NOMO-1 treated with dmso at 0.1 percent for 144 hours (cell line): ENCODE results near the gene TEX11.
"Not testable (repeated sequence)": the region's sequence is repeated elsewhere in the genome, so short reads cannot be mapped to it uniquely, and the experiment has no call there.

Experiments
- DNase-seq: peaks from one replicate; lab custom pipeline; 2025; ENCODE audit not compliant: unreplicated experiment; lab: John Stamatoyannopoulos, UW

The TEX11 gene

DNA sequence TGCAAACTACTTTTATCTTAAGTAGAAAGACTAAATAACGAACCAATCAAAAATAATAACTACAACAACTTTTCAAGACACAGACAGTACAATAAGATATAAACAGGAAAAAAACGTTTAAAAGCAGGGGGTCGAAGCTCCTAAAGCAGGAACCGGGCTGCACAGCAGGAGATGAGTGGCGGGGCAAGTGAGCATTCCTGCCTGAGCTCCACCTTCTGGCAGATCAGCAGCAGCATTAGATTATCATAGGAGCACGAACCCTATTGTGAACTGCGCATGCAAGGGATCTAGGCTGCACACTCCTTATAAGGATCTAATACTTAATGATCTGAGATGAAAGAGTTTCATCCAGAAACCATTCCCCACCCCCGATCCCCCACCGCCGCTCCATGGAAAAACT is 146.2 kb downstream of the TEX11 start:
- no peak for DNase-seq

DNA sequence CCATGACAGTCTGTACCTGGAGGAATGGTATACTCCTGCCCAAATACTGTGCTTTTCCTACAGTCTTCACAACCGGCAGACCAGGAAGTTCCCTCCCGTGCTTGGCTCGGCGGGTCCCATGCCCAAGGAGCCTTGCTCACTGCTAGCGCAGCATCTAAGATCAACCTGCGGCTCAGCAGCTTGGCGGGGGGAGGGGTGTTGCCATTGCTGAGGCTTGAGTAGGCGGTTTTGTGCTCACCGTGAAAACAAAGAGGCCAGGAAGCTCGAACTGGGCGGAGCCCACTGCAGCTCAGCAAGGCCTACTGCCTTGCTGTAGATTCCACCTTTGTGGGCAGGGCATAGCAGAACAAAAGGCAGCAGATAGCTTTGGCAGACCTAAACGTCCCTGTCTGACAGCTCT is 152.7 kb downstream of the TEX11 start:
- no peak for DNase-seq

DNA sequence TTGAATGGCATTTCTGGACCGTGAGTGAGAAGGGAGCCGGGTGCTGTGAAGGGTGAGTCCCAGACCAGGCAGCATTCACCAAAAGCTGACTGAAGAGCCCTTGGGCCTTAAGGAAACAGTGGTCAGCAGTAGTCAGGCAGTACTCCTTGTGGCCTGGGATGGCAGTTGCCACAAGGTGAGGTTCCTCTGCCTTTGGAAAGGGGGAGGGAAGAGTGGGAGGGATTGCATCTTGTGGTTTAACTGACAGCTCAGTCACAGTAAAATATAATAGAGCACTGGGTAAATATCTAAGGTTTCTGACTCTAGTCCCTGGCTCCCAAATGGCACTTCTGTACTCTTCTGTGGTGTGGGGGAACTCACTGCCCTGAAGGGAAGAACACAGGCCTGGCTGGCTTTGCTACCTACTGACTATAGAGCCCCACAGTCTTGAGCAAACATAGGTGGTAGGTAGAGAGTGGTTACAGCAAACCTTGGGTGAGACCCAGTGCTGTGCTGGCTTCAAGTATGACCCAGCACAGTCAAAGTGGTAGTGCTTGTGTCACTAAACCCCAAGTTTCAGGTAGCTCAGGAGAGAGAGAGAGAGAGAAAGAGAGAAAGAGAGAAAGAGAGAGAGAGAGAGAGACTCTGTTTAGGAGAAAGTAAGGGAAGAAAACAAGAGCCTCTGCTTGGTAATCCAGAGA is 154.2 kb downstream of the TEX11 start:
- no peak for DNase-seq

DNA sequence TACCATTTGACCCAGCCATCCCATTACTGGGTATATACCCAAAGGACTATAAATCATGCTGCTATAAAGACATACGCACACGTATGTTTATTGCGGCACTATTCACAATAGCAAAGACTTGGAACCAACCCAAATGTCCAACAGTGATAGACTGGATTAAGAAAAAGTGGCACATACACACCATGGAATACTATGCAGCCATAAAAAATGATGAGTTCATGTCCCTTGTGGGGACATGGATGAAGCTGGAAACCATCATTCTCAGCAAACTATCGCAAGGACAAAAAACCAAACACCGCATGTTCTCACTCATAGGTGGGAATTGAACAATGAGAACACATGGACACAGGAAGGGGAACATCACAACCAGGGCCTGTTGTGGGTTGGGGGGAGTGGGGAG is 174.7 kb downstream of the TEX11 start:
- not testable (repeated sequence) for DNase-seq

DNA sequence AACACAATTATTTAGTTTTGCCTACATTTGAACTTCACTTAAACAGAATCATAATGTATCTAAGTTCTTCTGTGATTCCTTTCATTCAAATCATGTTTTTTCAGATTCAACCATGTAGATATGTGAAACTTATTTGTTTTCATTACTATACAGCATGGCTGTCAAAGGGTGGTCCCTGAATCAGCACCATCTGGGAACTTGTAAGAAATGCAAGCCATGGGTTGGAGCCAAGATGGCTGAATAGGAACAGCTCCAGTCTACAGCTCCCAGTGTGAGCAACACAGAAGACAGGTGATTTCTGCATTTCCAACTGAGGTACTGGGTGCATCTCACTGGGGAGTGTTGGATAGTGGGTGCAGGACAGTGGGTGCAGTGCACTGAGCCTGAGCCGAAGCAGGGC is 180.6 kb downstream of the TEX11 start:
- DNase-seq, result not testable (repeated sequence)

DNA sequence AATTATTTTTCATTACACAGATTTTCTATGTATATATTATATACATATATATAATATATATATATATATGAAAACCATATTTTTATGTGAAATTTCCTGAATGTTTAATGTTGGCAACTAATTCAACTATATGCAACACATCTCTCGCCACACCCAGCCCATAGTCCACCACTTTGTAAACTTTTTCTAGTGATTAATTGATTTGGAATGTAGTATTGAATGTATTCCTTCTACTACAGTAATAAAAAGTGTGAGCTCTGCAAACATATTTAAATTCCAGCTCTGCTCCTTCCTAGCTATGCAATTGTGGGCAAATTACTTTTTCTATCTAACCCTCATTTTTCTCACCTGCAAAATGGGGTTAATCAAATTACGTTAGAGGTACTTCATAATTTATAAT is 187.8 kb downstream of the TEX11 start:
- no peak for DNase-seq

DNA sequence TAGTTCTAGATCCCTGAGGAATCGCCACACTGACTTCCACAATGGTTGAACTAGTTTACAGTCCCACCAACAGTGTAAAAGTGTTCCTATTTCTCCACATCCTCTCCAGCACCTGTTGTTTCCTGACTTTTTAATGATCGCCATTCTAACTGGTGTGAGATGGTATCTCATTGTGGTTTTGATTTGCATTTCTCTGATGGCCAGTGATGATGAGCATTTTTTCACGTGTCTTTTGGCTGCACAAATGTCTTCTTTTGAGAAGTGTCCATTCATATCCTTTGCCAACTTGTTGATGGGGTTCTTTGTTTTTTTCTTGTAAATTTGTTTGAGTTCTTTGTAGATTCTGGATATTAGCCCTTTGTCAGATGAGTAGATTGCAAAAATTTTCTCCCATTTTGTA is 197.2 kb downstream of the TEX11 start:
- not testable (repeated sequence) for DNase-seq

DNA sequence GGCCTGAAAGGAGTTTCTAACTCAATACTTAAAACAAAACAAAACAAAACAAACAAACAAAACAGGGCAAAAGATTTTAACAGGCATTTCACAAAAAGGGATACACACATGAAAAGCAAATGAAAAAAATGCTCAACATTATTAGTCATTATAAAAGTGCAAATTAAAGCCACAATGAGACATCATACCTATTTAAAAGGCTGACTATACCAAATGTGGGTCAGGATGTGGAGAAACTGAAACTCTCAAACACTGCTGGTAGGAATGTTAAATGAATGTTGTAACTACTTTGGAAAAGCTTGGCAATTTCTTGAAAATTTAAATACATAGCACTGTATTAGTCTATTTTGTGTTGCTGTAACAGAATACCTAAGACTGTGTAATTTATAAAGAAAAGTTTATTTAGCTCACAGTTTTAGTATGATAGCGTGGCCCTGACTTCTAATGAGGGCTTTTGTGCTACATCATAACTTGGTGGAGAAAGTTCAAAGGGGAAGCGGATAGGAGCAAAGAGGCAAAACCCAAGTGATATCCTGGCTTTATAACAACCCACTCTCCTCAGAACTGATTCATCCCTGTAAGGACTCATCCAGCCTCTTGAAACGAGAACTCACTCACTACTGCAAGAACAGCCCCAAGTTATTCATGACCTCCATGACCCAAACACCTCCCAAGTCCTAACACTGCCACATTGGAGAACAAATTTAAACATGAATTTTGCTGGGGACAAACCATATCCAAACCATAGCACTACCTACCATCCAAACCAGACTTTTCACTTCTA is 214.0 kb downstream of the TEX11 start:
- DNase-seq, result no peak

DNA sequence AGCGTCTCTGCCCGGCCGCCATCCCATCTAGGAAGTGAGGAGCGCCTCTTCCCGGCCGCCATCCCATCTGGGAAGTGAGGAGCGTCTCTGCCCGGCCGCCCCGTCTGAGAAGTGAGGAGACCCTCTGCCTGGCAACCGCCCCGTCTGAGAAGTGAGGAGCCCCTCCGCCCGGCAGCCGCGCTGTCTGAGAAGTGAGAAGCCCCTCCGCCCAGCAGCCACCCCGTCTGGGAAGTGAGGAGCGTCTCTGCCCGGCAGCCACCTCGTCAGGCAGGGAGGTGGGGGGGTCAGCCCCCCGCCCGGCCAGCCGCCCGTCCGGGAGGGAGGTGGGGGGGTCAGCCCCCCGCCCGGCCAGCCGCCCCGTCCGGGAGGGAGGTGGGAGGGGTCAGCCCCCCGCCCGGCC is 229.1 kb downstream of the TEX11 start:
- DNase-seq, result not testable (repeated sequence)

DNA sequence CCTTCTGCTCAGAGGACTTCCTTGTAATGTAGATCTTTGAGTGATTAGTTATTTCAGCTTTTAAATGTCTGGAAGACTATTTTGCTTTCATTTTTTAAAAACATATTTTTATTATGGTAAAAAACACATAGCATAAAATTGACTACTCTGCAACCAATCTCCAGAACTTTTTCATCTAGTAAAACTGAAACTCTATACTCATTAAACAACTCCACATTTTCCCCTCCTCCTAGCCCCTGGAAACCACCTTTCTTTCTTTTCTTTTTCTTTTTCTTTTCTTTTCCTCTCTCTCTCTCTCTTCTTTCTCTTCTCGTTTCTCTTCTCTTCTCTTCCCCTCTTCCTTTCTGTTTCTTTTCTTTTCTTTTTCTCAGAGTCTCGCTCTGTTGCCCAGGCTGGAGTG is 233.2 kb downstream of the TEX11 start:
- no peak for DNase-seq

DNA sequence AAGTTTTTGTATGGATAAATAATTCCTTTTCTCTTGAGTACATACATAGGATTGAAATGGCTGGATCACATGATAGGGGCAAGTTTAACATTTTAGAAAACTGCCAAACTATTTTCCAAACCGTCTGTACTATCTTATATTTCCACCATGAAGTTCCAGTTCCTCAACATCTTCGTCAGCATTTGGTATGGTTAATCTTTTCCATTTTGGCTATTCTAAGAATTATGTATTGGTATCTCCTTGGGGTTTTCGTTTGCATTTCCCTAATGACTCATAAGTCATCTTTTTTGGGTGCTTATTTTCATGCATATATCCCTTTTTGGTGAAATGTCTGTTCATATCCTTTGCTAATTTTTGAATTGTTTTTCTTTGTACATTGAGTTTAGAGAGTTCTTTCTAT is 236.2 kb downstream of the TEX11 start:
- no peak for DNase-seq

DNA sequence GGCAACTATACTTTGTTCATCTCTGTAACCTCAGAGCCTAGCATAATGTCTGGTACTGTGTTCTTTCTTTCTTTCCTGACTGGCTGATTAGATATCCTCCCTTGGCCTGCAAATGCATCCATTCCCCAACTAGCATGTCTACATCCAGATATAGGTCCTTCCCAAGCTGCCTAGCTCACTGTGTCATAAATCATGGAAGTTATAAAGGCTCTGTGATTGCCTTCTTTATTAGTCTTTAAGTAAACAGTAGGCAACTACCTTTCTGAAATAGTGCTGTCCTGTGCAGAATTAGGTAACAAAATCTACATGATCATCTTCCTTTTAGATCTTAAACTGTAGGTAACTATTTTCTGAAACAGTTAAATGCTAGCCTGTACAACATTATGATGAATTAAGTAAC is 239.4 kb downstream of the TEX11 start:
- no peak for DNase-seq

DNA sequence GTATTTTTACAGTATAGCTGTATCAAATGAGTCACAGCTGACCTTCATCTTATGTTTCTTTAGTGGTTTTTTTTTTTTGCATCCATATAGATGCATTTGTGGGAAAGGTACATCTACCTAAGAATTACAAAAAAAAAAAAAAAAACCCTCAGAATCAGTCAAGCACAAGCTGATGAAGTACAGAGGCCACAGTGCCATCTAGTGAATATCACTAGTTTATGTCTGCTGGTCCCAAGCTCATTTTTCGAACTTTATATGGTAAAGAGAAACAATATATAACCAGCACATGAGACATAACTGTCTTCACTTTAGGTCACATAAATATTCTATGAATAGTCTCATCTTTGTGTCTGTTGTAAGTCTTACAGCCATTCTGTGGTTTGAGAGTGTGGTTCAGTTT is 243.8 kb downstream of the TEX11 start:
- DNase-seq, result no peak

DNA sequence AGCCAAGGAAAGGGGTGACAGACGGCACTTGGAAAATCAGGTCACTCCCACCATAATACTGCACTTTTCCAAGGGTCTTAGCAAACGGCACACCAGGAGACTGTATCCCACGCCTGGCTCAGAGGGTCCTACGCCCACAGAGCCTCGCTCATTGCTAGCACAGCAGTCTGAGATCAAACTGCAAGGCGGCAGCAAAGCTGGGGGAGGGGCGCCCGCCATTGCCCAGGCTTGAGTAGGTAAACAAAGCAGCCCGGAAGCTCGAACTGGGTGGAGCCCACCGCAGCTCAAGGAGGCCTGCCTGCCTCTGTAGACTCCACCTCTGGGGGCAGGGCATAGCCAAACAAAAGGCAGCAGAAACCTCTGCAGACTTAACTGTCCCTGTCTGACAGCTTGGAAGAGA is 247.4 kb downstream of the TEX11 start:
- not testable (repeated sequence) for DNase-seq

DNA sequence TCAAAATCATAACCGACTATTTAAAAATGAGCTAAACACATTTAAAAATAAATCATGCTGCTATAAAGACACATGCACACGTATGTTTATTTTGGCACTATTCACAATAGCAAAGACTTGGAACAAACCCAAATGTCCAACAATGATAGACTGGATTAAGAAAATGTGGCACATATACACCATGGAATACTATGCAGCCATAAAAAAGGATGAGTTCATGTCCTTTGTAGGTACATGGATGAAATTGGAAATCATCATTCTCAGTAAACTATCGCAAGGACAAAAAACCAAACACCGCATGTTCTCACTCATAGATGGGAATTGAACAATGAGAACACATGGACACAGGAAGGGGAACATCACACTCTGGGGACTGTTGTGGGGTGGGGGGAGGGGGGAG is 251.0 kb downstream of the TEX11 start:
- not testable (repeated sequence) for DNase-seq

DNA sequence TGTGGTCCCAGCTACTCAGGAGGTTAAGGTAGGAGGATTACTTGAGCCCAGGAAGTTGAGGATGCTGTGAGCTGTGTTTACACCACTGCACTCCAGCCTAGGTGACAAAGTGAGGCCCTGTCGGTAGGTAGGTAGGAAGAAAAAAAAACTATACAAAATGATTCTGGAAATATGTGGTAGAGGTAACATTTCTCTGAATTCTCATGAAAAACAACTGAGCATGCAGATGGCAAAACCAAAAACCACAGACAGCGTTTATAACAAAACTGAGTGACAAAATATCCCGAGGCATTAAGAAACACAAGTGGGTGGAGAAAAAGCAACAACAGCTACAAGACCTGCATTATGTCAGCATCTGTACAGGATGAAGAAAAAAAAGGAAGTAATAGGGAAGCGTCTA is 252.2 kb downstream of the TEX11 start:
- no peak for DNase-seq

DNA sequence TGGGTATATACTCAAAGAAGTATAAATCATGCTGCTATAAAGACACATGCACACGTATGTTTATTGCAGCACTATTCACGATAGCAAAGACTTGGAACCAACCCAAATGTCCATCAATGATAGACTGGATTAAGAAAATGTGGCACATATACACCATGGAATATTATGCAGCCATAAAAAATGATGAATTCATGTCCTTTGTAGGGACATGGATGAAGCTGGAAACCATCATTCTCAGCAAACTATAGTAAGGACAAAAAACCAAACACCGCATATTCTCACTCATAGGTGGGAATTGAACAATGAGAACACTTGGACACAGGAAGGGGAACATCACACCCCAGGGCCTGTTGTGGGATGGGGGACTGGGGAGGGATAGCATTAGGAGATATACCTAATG is 260.6 kb downstream of the TEX11 start:
- not testable (repeated sequence) for DNase-seq

DNA sequence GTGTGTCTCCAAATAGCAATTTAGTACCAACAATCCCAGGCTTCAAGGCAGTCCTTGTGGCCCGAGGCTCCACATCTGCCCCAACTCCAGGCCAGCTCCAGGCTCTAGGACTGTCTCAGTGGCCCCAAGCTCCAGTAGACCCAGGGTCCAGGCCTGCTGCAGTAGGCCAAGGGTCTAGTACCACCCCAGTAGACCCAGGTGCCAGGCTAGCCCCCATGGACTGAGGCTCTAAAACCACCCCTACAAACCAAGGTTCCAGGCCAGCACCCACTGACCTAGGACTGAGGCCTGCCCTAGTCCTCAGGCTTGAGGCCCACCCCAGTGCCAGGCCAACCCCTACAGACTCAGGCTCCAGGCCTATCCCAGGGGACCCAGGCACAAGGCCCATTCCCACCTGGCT is 272.3 kb downstream of the TEX11 start:
- DNase-seq, result no peak

DNA sequence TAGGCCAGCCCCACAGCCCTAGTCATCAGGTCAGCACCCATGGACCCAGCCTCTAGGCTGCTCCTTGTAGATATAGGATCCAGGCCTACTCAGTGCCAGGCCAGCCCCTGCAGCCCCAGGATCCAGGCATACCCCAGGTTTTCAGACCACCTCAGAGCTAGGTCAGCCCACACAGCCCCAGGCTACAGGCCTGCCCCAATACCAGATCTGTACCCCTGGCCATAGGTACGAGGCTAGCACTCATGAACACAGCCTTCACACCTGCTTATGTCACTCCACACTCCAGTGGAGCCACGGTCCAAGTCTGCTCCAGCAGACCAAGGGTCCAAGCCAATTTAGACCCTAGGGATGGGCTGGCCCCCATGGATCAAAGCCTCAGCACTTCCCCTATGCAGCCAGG is 272.8 kb downstream of the TEX11 start:
- no peak for DNase-seq

DNA sequence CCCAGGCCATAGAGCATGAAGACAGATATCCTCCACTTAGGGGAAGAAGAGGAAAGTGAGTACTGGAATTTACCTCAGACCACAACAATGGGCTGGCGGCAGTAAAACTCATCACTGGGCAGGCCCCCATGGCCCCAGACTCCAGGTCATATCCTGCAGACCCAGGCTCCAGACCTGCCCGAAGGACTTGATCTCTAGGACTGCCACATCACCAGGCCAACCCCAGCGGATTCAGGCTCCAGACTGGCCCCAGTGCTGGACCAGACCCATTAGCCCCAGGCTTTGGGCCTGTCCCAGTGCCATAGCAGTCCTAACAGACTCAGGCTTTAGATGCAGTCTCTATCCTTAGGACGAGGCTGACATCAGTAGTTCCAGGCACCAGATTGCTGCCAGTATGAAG is 273.3 kb downstream of the TEX11 start:
- no peak for DNase-seq

DNA sequence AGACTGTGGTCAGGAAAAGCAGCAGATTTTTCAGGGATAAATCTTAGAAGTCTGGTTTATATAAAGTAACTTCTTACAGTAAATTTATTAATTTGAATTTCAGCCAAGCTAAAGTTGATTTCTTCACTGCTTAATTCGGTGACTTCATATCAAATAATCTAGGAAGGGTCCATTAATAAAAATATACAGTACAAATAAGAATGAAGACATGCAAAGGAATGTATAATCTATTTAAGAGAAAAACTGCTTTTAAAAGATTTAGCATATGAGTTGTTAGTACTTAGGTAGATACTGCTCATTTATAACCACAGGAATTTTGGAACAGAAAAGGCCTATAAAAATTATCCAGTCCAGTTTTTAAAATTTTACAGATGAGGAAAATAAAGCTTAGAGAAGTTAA is 286.8 kb downstream of the TEX11 start:
- DNase-seq, result no peak

DNA sequence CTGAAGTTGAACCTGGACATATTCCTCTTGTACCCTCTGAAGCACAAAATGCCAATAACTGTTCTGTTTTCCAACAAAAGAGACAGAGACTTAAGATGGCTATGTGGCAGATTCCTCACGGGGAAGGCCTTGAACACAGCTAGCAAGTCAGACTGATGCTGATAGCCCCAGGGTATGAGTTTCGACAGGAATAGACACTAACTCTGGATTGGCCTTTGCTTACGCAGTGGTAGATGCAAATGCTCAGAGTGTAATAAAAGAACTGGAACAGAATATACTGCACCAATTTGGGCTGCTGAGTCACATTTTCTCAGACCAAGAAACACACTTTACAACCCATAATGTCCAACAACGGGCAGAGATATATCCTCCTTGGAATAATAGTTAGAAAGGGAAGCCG is 290.0 kb downstream of the TEX11 start:
- no peak for DNase-seq

DNA sequence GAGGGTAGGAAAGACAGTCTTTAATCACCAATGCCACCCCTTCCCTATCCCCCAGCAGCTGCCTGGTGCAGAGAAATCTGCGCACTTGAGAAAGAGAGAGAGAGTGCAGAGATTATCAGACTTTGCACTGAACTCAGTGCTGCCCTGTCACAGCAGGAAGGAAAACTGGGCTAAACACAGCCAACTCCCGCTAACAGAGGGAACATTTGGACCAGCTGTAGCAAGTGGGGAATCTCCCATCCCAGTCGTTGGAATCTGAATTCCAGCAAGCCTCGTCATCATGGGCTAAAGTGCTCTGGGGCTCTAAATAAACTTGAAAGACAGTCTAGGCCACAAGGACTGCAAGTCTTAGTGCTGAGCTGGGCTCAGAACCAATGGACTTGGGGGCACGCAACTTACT is 295.2 kb downstream of the TEX11 start:
- no peak for DNase-seq
